Mesodermal cell (in vitro differentiated cells): ENCODE data around the gene SH2D1B.
"Not testable (repeated sequence)": the region's sequence is repeated elsewhere in the genome, so short reads cannot be mapped to it uniquely, and the experiment has no call there.

ENCODE experiments used
- H3K27ac ChIP-seq: 2 replicates; pipeline ENCODE4 v1.7.0; 2013; ENCODE audit warnings: mild to moderate bottlenecking, low read depth, low read length, moderate library complexity; ENCODE audit not compliant: severe bottlenecking
- H3K36me3 ChIP-seq: 2 replicates; pipeline ENCODE4 v1.7.1; 2013; ENCODE audit warnings: mild to moderate bottlenecking, low read length, moderate library complexity; ENCODE audit not compliant: control insufficient read depth, insufficient read depth
- H3K4me1 ChIP-seq: one replicate; pipeline ENCODE4 v1.7.1; 2013; ENCODE audit warnings: mild to moderate bottlenecking, low read length; ENCODE audit not compliant: insufficient read depth, control insufficient read depth, poor library complexity, severe bottlenecking
- H3K4me3 ChIP-seq: 2 replicates; pipeline ENCODE4 v1.7.0; 2013; ENCODE audit warnings: low read length, control low read depth, mild to moderate bottlenecking; ENCODE audit not compliant: insufficient read depth, poor library complexity, severe bottlenecking; ENCODE audit errors: extremely low read depth
- H3K9me3 ChIP-seq: 2 replicates; pipeline ENCODE4 v1.7.1; 2013; ENCODE audit warnings: mild to moderate bottlenecking, low read length, moderate library complexity; ENCODE audit not compliant: control insufficient read depth
- WGBS, 2 experiments: methylation state at CpG; one replicate each; pipeline ENCODE4 v1.1.5; 2013; ENCODE audit warnings: missing lambda C conversion rate in 2 of 2; ENCODE audit not compliant: insufficient coverage in 2 of 2; 5-methylcytosine and 5-hydroxymethylcytosine counted together

SH2D1B gene

DNA sequence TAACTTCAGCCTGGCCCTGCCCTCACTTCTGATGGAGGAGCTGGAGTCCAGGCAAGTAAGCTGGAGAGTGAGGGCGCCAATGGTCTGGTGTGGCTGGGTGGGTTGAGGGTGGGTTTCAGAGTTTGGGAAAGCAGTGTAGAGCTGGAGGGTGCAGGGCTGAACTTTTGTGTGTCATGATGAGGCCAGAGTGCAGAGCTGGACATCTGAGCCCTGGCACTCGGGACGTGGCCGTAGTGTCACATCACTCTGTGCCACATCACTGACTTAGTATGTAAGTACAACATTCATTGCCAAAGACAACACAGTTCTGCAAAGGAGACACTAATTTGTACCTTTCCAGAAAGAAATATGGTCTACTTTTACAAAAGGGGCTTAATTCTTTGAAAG is 51.1 kb downstream of the SH2D1B start:
- Histone ChIP-seq H3K9me3 (no peaks in the 10 kb centered on the region), H3K27ac (no peak overlapping the region), H3K36me3 (peaks cover 9% of the 10 kb centered on the region), H3K4me1 (no peaks in the 10 kb centered on the region), H3K4me3 (no peak overlapping the region)
- WGBS, 2 experiments, result 98 to 100% methylated on average over 1 to 4 of the region's 4 CpGs

DNA sequence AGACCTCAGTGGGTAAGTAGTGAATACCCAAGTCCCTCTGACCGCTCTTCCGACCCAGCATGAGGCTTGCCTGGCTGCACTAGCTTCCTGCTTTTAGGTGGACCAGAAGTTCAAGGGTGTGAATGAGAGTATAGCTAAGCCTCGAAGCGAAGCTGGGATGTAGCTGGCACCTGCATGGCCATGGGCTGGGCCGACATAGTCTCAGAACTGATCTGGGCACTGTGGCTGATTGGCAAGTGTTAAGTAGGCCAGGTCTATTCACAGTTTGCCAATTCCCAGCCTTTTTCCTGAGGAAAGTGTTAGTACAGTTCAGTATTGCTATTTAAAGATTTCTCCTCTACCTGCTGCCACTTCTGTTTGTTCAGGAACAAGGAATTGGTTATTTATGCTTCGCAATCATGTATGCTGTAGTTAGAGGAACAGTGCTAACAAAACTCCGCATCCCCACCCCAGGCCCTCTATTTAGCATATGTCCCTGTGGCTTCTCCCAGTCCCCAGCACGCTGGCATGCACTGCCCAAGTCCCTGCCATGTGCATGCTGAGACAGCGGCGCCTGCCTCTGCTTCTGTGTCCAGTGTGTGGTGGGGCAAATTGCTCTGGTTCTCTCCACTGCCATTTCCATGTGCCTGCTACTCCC is 51.6 kb downstream of the SH2D1B start:
- Histone ChIP-seq H3K9me3 (no peaks in the 10 kb centered on the region), H3K4me1 (no peaks in the 10 kb centered on the region), H3K27ac (no peak overlapping the region), H3K36me3 (peaks cover 7% of the 10 kb centered on the region), H3K4me3 (no peak overlapping the region)
- 89 to 91% methylated on average over 4 to 7 of the region's 10 CpGs for WGBS, 2 experiments

DNA sequence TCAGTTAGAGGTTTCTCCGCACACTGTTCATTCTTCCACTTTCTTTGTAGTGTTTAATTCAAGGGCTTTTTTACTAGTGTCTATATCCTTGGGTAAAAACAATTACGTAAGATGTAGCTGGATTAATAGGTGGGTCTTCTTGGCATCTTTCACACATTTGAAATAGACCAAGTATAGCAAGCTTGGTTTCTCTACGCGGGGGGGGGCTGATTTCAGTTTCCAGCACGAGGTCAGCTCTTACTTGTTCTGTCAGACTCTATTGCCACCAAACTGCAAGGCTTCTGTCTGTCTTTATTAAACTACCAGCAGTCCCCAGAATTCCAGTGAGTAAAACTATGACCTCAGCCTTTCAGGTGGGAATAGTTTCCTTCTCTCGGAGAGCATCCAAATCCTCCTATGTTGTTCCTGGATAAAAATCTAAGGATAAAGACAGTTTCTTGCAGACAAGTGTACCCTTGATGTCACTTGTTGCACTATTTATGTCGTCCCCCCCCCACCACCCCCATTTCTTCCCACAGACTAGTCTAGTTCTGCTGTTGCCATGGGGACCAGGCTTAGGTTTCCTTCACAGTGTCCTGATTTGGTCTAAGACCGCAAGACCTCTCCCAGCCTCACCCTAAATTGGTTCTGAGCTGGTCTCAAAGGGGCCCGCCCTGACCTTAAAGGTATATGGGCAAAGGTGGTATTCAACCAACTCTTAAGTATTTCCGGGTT is 52.3 kb downstream of the SH2D1B start:
- 74 to 97% methylated on average over 4 to 5 of the region's 10 CpGs for WGBS, 2 experiments
- peaks cover 7% of the 10 kb centered on the region for H3K36me3 ChIP-seq

DNA sequence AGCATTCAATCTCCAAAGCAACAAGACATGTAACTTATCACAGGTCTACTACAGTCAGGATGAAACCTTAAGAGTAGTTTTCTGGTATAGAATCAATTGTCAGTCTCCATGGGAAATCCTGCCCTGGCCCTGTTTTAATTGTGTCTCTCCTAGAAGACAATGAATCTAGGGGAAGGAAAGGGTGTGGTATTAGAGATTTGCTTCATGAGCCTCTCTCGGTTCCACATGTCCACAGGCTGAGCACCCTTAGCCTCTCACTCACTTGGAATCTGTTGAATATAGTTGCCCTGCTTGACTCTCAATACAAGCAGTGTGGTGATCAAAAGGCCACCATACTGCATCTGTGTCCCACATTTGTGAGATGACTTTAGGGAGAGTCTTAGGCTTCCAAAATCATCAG is 53.0 kb downstream of the SH2D1B start:
- 100% methylated on average over 1 of the region's 1 CpG; no CpG with 5 or more reads in 1 of the 2 experiments for WGBS, 2 experiments
- Histone ChIP-seq H3K4me1 (peaks cover 5% of the 10 kb centered on the region), H3K27ac (no peak overlapping the region), H3K36me3 (peaks cover 7% of the 10 kb centered on the region), H3K4me3 (no peak overlapping the region), H3K9me3 (no peaks in the 10 kb centered on the region)

More for the DNA sequence above, 52.3 kb downstream of the SH2D1B start:
- Histone ChIP-seq H3K4me3 (no peak overlapping the region), H3K27ac (no peak overlapping the region), H3K4me1 (no peaks in the 10 kb centered on the region), H3K9me3 (no peaks in the 10 kb centered on the region)

- Histone ChIP-seq H3K36me3 (peaks cover 7% of the 10 kb centered on the region), H3K4me3 (no peak overlapping the region), H3K9me3 (no peaks in the 10 kb centered on the region), H3K27ac (no peak overlapping the region), H3K4me1 (peaks cover 17% of the 10 kb centered on the region)
- WGBS, 2 experiments, result 63 to 88% methylated on average over 3 of the region's 5 CpGs
These were observed 54.2 kb downstream of the SH2D1B start for GRCh38 chr1:162357681-162358266.

DNA sequence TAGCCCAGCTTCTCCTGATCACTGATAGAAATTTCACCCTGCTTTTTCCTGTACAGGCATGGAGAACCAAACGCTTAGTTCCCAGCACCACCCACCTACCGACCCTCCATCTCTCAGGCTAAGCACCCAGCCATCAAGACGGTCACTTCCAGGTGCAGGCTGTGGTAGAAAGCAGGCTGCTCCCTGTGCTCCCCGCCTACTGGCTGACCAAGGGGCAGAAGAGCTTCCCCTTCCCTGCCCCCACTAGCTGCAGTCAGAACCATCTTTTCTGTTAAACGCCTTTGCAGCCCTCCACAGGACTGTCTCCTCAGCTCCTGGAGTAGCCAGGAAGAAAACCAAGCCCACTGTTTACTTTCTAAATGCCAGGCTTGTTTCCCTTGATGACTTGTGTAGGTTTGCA is 58.2 kb downstream of the SH2D1B start:
- Histone ChIP-seq H3K36me3 (peaks cover 7% of the 10 kb centered on the region), H3K4me3 (no peak overlapping the region), H3K9me3 (no peaks in the 10 kb centered on the region), H3K4me1 (peaks cover 50% of the 10 kb centered on the region), H3K27ac (peak overlapping the region; percentile 26)
- WGBS, 2 experiments, result 70 to 74% methylated on average over 2 to 4 of the region's 5 CpGs

GRCh38 chr1:162353078-162353477 is 58.9 kb downstream of the SH2D1B start:
- Histone ChIP-seq H3K36me3 (peaks cover 7% of the 10 kb centered on the region), H3K27ac (no peak overlapping the region), H3K4me1 (peaks cover 50% of the 10 kb centered on the region), H3K4me3 (no peak overlapping the region), H3K9me3 (no peaks in the 10 kb centered on the region)
- 74 to 78% methylated on average over 4 of the region's 9 CpGs for WGBS, 2 experiments

DNA sequence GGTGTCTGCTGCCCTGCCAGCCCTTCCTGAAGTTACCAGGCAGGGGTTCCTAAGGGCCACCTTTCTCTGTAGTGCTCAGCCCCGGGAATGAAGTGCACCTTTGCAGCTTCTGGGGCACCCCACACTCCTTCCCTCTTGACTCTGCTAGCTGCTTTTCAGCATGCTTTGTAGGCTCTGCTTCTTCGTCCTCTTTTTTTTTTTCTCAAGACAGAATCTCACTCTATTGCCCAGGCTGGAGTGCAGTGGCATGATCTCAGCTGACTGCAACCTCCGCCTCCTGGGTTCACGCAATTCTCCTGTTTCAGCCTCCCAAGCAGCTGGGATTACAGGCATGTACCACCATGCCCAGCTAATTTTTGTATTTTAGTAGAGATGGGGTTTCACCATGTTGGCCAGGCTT is 60.1 kb downstream of the SH2D1B start:
- H3K36me3 ChIP-seq, H3K27ac ChIP-seq, H3K4me3 ChIP-seq, H3K9me3 ChIP-seq: not testable (repeated sequence)
- peaks cover 59% of the 10 kb centered on the region for H3K4me1 ChIP-seq
- WGBS, 2 experiments, result 81 to 92% methylated on average over 1 to 2 of the region's 4 CpGs

GRCh38 chr1:162351246-162351842 is 60.6 kb downstream of the SH2D1B start:
- Histone ChIP-seq H3K4me3 (no peak overlapping the region), H3K36me3 (no peaks in the 10 kb centered on the region), H3K9me3 (no peaks in the 10 kb centered on the region), H3K4me1 (peaks cover 59% of the 10 kb centered on the region), H3K27ac (no peak overlapping the region)
- 82 to 93% methylated on average over 6 of the region's 6 CpGs for WGBS, 2 experiments

DNA sequence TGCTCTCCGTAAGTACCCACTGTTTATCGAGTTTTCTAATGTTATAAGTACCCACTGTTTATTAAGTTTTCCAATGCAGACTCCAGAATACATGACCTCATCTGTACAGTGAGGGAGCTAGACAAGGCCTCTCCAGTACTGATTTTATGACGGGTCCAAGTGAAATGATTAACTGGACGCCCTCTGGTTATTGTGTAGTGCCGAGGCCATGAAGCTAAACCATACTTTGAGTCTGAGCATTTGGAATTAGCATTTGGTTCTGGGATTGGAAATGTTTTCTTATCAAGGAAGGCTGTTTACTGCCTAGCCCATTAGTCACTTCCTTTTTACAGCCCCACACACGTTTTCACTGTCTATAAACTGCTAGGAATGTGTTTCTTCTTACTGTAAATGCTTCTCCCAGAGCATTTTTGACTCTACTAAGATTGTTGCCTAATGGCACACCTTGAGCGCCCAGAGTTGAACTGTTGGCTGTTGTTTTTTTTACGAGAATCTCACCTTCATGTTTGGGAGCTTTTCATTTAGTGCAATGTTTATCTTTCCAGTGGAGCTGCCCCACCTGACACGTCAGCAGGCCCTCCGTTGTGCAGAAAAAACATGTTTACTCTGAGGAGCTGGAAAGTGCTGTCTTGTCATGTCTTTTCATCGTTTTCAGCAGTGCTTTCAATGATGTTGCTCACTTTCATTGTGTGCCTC is 62.2 kb downstream of the SH2D1B start:
- H3K27ac ChIP-seq, result peak overlapping the region; percentile 93
- 66 to 71% methylated on average over 7 to 9 of the region's 11 CpGs for WGBS, 2 experiments

More for the DNA sequence above, 62.2 kb downstream of the SH2D1B start:
- Histone ChIP-seq H3K4me3 (no peak overlapping the region), H3K4me1 (peaks cover 59% of the 10 kb centered on the region), H3K36me3 (no peaks in the 10 kb centered on the region), H3K9me3 (no peaks in the 10 kb centered on the region)
